GM19099 (cell line): ENCODE results near the gene DNAJB8.

Experiments used
- POLR2A ChIP-seq: IDR thresholded peaks from 3 replicates; pipeline ENCODE4 v1.6.1; 2011; ENCODE audit warnings: low read depth; ENCODE audit not compliant: insufficient read length; ENCODE audit errors: extremely low read depth

DNAJB8 gene

DNA sequence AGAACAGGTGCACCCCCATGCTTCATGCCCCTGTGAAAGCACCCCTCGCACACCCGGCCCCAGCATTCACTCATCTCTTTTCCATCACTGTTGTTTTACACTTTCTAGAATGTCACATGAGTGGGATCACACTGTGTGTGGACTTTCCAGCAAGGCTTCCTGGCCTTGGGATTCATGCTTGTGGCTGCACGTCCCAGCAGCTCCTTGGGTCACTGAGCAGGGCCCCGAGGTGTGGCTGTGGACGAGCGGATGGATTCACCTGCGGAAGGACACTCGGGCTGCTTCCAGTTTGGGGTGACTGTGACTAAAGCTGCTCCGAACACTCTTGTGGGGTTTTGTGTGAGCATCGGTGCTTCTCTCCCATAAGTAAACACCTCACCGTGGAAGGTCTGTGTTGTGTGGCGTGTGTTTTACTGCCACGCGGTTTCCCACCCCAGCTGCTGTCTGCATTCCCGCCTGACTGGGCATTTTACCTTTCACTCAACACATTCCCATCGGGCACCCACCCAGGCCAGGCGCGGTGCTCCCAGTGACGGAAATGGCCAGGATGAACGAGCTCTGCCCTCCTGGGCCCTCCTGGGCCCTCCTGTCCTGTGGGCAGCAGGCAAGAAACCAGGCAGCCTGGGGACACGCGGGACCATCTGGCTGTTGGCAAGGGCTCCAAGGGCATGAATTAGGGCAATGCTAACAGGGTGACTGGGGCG is 41.4 kb downstream of the DNAJB8 start:
- no peak for TF ChIP-seq POLR2A

DNA sequence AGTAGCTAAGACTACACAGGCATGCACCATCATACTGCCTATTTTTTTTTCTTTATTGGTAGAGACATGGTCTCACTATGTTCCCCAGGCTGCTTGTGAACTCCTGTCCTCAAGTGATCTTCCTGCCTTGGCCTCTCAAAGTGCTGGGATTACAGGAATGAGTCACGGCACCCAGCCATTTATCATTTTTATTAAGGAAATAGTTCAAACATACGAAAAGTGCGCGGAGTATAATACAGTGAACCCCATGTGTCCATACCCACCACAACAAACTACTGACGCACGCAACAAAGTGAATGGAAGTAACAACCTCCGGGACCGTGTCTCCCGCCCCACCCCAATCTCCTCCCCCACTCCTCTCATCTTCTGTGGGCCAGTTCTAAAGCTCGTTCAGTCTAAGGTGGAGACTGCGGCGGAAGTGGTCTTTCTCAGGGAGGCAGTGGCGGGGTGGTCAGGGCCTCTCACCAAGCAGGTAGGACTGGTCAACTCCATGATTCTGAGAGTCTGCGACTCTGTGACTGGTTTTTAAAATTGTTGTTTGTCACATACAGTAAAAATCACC is 42.1 kb downstream of the DNAJB8 start:
- TF ChIP-seq POLR2A, result no peak

DNA sequence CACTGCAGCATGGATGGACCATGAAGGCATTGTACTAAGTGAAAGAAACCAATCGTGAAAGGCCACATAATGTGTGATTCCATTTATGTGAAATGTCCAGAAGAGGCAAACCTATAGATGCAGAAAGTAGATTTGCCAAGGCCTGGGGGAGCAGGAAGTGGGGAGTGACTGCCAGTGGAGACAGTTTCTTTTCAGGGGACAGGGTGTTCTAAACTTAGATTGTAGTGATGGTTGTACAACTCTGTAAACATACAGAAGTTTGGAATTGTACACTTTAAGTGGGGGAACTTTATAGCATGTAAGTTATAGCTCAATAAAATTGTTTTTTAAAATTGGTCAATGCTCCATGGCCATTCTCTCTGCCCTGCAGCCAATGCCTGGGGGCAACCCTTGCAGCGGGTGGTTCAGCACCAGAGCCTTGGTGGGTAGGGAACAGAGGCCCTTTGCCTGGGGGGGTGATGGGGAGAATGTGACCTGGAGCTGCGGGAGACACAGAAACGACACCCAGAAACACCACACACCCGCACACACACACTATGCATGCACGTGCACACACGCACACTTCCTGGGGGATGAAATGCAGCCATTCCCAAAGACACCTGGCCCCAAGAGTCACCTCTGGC is 43.1 kb downstream of the DNAJB8 start:
- TF ChIP-seq POLR2A, result no peak

DNA sequence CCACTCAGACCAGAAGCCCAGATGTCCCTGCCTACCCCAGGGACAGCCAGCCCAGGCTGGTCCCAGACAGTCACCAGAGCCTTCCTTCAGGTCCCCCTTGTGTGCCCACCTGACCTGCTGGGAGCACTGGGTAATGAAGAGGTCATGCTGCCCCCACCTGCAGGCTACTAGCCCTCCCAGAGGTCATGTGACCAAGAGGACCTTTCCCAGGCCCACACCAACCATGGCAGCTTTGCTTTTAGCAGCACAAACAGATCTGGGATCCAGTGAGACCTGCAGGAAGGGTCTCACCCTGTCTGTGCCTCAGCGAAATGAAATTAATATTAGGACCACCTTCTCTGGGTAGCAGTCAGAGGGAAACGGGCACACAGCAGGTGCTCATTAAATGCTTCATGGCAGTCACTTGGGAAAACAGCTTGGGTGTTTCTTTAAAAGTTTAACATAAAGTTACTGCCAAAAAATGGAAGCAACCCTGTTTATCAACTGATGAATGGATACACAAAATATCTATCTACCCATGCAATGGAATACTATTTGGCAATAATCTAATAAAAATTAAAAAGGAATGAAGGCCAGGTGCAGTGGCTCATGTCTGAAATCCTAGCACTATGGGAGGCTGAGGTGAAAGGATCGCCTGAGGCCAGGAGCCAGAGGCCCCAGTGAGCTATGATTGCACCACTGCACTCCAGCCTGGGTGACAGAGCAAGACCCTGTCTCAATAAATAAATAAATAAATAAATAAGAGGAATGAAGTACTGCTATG is 43.7 kb downstream of the DNAJB8 start:
- TF ChIP-seq POLR2A, result no peak

DNA sequence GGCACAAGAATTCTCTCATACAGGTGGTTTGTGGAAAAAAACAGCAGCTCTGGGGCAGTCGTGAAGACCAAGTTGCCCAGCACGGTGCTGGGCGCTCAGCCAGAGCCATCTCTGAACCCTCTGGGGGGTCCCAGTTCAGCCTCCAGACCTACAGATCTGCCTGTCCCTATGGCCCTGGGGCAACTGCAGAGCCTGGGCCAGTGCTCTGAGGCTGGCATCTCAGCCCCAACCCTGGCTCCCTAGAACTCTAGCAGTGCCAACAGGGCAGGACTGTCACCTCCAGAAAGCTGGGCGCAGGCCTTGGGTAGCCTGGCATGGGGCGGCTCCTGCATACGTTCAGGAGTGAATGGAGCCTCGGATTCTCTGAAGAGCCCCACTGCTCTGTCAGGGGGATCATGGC is 44.7 kb downstream of the DNAJB8 start:
- no peak for TF ChIP-seq POLR2A

DNA sequence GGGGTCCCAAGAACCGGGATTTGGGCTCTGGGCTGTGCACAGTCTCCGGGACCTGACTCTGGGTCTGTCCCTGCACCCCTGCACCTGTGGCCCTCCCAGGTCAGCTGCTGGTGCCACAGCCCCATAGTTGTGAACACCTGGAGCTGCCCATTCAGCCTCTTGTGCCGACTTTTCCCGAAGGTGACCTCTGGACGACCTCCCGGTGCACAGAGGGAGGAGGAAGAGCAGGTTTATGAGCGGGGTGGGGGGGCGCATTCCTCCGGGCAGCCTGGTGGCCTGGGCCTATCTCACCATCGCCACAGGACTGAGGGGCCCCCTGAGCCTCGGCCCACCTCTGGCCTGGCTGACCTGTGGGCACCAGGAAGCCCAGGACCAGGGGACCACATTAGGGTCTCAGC is 45.3 kb downstream of the DNAJB8 start:
- no peak for TF ChIP-seq POLR2A

- no peak for TF ChIP-seq POLR2A
Measured at GRCh38 chr3:128420720-128421438, 45.8 kb downstream of the DNAJB8 start.

DNA sequence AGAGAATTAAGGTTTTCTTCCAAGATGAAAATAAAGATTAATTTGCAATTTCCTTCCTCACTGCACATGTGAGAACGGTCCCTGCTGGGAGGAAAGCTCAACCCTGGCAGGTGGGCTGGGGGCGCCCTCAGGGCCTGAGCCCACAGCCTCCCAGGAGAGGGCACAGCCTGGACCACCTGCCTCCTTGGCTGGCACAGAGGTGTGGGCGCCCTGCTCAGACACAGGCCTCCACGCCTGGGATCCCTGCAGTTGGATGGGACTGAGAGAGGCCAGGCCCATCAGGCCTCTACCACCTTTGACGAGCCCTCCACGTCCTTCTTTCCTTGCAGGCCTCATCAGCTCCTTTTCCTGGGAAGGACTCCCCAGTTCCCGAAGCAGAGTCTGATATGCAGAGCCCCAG is 46.4 kb downstream of the DNAJB8 start:
- TF ChIP-seq POLR2A, result no peak

- TF ChIP-seq POLR2A, result no peak
Measured at GRCh38 chr3:128419311-128419710, 47.4 kb downstream of the DNAJB8 start.

DNA sequence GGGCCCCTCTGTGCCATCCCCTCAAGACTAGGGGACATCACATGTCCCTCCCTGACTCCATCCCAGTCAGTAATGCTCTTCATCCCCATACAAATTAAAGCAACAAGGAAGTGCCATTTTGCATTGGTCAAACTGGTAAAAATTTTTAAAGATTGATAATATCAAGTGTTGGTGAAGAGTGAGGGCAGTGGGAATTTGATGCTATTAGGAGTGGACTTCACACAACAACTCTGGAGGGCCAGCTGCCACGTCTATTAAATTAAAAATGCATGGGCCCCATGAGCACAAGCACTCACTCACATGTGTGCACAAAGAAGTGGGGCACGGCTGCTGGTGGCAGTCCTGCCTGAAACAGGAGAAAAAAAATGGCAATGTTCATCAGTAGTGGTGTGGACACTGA is 47.8 kb downstream of the DNAJB8 start:
- TF ChIP-seq POLR2A, result no peak

GRCh38 chr3:128416578-128417211 is 50.0 kb downstream of the DNAJB8 start:
- no peak for TF ChIP-seq POLR2A

GRCh38 chr3:128415773-128416577 is 50.7 kb downstream of the DNAJB8 start:
- TF ChIP-seq POLR2A, result no peak

DNA sequence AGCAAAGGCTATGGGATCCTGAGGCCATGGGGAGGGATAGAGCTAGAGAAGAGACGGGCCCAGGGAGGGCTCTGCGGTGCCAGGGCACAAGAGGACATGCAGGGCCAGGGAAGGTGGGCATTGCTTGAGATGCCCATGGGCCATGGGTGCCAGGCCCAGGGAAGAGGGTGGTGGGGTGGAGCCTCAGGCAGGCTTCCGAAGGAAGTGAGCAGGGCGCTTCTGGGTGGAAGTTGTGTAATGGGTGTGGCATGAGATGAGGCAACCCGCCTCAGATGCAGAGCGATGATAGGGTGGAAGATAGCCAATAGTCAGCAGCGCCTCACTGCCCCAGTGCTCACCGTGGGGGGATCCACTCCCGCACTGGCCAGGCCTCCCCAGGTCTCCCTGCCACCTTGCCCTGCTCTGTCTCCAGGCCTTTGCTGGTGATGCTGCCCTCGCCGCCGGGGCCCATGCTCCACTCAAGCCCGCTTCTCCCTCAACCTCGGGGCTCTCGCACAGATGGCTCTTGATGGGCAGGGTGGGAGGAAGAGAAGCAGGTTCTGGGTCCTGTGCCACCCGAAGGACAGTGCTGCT is 51.4 kb downstream of the DNAJB8 start:
- no peak for TF ChIP-seq POLR2A
